Trophoblast cell (in vitro differentiated cells and primary cell): Measurements from ENCODE around the gene CLCNKA.
A peak's percentile ranks its signal among the peaks of the same experiment; 100 is the strongest.

Experiments
- DNase-seq, 2 donors: peaks; one replicate each; pipeline ENCODE4 v3.0.0-alpha.2; 2016
- H2AFZ ChIP-seq: 2 replicates; pipeline ENCODE4 v1.6.1; 2013; ENCODE audit warnings: low read length, moderate library complexity, mild to moderate bottlenecking; ENCODE audit not compliant: insufficient read depth, poor library complexity
- H2AK5ac ChIP-seq: 2 replicates; pipeline ENCODE4 v1.6.1; 2013; ENCODE audit warnings: mild to moderate bottlenecking, low read length
- H2BK120ac ChIP-seq: 2 replicates; pipeline ENCODE4 v1.6.1; 2013; ENCODE audit warnings: low read length, mild to moderate bottlenecking, moderate library complexity; ENCODE audit not compliant: insufficient read depth, poor library complexity
- H2BK12ac ChIP-seq: 2 replicates; pipeline ENCODE4 v1.6.1; 2013; ENCODE audit warnings: mild to moderate bottlenecking, low read length, moderate library complexity
- H2BK5ac ChIP-seq: 2 replicates; pipeline ENCODE4 v1.6.1; 2013; ENCODE audit warnings: low read length, low read depth, moderate library complexity, mild to moderate bottlenecking; ENCODE audit not compliant: poor library complexity
- H3K14ac ChIP-seq: 2 replicates; pipeline ENCODE4 v1.6.1; 2013; ENCODE audit warnings: mild to moderate bottlenecking, low read length
- H3K18ac ChIP-seq: 2 replicates; pipeline ENCODE4 v1.6.1; 2013; ENCODE audit warnings: mild to moderate bottlenecking, low read length
- H3K23ac ChIP-seq: 2 replicates; pipeline ENCODE4 v1.6.1; 2013; ENCODE audit warnings: low read length
- H3K27ac ChIP-seq: 2 replicates; pipeline ENCODE4 v1.5.1; 2013; ENCODE audit warnings: low read depth, mild to moderate bottlenecking, inconsistent platforms, low read length, moderate library complexity
- H3K27me3 ChIP-seq: 2 replicates; pipeline ENCODE4 v1.6.1; 2013; ENCODE audit warnings: inconsistent platforms, mild to moderate bottlenecking, low read length, moderate library complexity; ENCODE audit not compliant: insufficient read depth
- H3K36me3 ChIP-seq, 2 experiments: 1 replicate in 1 of 2; 2 replicates in 1 of 2; pipeline ENCODE4 v1.6.1; 2013; ENCODE audit warnings: low read length in 2 of 2, mild to moderate bottlenecking in 2 of 2, moderate library complexity in 1 of 2; ENCODE audit not compliant: insufficient read depth in 2 of 2, control insufficient read depth in 1 of 2
- H3K4ac ChIP-seq: 2 replicates; pipeline ENCODE4 v1.6.1; 2013; ENCODE audit warnings: low read depth, mild to moderate bottlenecking, low read length, moderate library complexity
- H3K4me1 ChIP-seq, 2 experiments: 1 replicate in 1 of 2; 2 replicates in 1 of 2; pipeline ENCODE4 v1.6.1; 2013; ENCODE audit warnings: low read length in 2 of 2, mild to moderate bottlenecking in 2 of 2, moderate library complexity in 1 of 2; ENCODE audit not compliant: insufficient read depth in 2 of 2, control insufficient read depth in 1 of 2
- H3K4me2 ChIP-seq: 2 replicates; pipeline ENCODE4 v1.6.1; 2013; ENCODE audit warnings: inconsistent platforms, mild to moderate bottlenecking, low read length, moderate library complexity
- H3K4me3 ChIP-seq: 2 replicates; pipeline ENCODE4 v1.5.1; 2013; ENCODE audit warnings: mild to moderate bottlenecking, low read depth, low read length, inconsistent platforms
- H3K79me1 ChIP-seq: one replicate; pipeline ENCODE4 v1.6.1; 2013; ENCODE audit warnings: low read length
- H3K79me2 ChIP-seq: 2 replicates; pipeline ENCODE4 v1.6.1; 2013; ENCODE audit warnings: low read length, mild to moderate bottlenecking; ENCODE audit not compliant: control insufficient read depth, insufficient read depth, poor library complexity
- H3K9ac ChIP-seq: 2 replicates; pipeline ENCODE4 v1.6.1; 2013; ENCODE audit warnings: mild to moderate bottlenecking, low read length
- H3K9me3 ChIP-seq: 2 replicates; pipeline ENCODE4 v1.6.1; 2013; ENCODE audit warnings: low read depth, mild to moderate bottlenecking, control low read depth, inconsistent platforms, low read length; ENCODE audit not compliant: insufficient read depth
- H4K12ac ChIP-seq: 2 replicates; pipeline ENCODE4 v1.6.1; 2013; ENCODE audit warnings: low read depth, mild to moderate bottlenecking, low read length, moderate library complexity
- H4K8ac ChIP-seq: 2 replicates; pipeline ENCODE4 v1.6.1; 2013; ENCODE audit warnings: low read depth, mild to moderate bottlenecking, low read length, moderate library complexity
- H4K91ac ChIP-seq: one replicate; pipeline ENCODE4 v1.6.1; 2013; ENCODE audit warnings: low read depth, mild to moderate bottlenecking, low read length, moderate library complexity
- WGBS: extraction: QIAGEN DNeasy Blood & Tissue Kit; methylation state at CpG from one replicate; pipeline ENCODE4 v1.1.7; 2013; ENCODE audit warnings: missing lambda C conversion rate; ENCODE audit not compliant: insufficient read length, insufficient coverage; ENCODE audit errors: extremely low coverage; 5-methylcytosine and 5-hydroxymethylcytosine counted together

CLCNKA gene

GRCh38 chr1:16076865-16077238, 55.0 kb downstream of the CLCNKA start:
- no peak for DNase-seq
- Histone ChIP-seq H3K4me1 (peaks cover 9 to 11% of the 10 kb centered on the region in 2 experiments), H3K4me2 (no peak overlapping the region), H2BK120ac (no peak overlapping the region), H3K79me2 (no peaks in the 10 kb centered on the region), H3K27me3 (peaks cover 14% of the 10 kb centered on the region), H3K14ac (no peak overlapping the region), H2AFZ (no peak overlapping the region), H4K91ac (no peak overlapping the region), H2BK12ac (no peak overlapping the region), H3K4me3 (no peak overlapping the region), H3K18ac (no peak overlapping the region), H4K8ac (no peak overlapping the region), H3K27ac (no peak overlapping the region), H3K23ac (no peak overlapping the region), H2AK5ac (no peak overlapping the region), H2BK5ac (no peak overlapping the region), H3K9me3 (no peaks in the 10 kb centered on the region), H3K4ac (no peak overlapping the region), H3K36me3 (no peaks in the 10 kb centered on the region), H4K12ac (no peak overlapping the region), H3K9ac (no peak overlapping the region), H3K79me1 (peaks cover 1% of the 10 kb centered on the region)
- no CpG with 5 or more reads among the region's 11 CpGs for WGBS

- H3K4me1 ChIP-seq, result peaks cover 9 to 11% of the 10 kb centered on the region in 2 experiments
- H4K12ac ChIP-seq, result no peak overlapping the region
- H2AFZ ChIP-seq, result no peak overlapping the region
- no peaks in the 10 kb centered on the region for H3K9me3 ChIP-seq
- no peak overlapping the region for H4K8ac ChIP-seq
- H3K4me3 ChIP-seq, result no peak overlapping the region
- H3K14ac ChIP-seq, result no peak overlapping the region
- no peak overlapping the region for H3K27ac ChIP-seq
- no peak overlapping the region for H3K18ac ChIP-seq
- H3K9ac ChIP-seq, result no peak overlapping the region
- peaks cover 14% of the 10 kb centered on the region for H3K27me3 ChIP-seq
- H3K79me1 ChIP-seq, result peaks cover 1% of the 10 kb centered on the region
- H3K4ac ChIP-seq, result no peak overlapping the region
- DNase-seq, result no peak
- no peak overlapping the region for H2BK120ac ChIP-seq
- no peaks in the 10 kb centered on the region for H3K79me2 ChIP-seq
- H2AK5ac ChIP-seq, result no peak overlapping the region
- H4K91ac ChIP-seq, result no peak overlapping the region
- no peak overlapping the region for H2BK12ac ChIP-seq
- H3K23ac ChIP-seq, result no peak overlapping the region
- H2BK5ac ChIP-seq, result no peak overlapping the region
- H3K4me2 ChIP-seq, result no peak overlapping the region
- no peaks in the 10 kb centered on the region for H3K36me3 ChIP-seq
- WGBS, result no CpG with 5 or more reads among the region's 12 CpGs
Observed at GRCh38 chr1:16077406-16078245, 55.8 kb downstream of the CLCNKA start.

GRCh38 chr1:16078925-16079656, 57.3 kb downstream of the CLCNKA start:
- Histone ChIP-seq H3K27me3 (peaks cover under 1% of the 10 kb centered on the region), H3K9ac (no peak overlapping the region), H3K14ac (no peak overlapping the region), H3K4ac (no peak overlapping the region), H3K4me3 (no peak overlapping the region), H3K4me1 (peaks cover 5% of the 10 kb centered on the region in 2 experiments), H2AK5ac (no peak overlapping the region), H4K8ac (no peak overlapping the region), H3K79me2 (no peaks in the 10 kb centered on the region), H3K79me1 (peaks cover 1% of the 10 kb centered on the region), H2AFZ (peak overlapping the region; percentile 50), H2BK120ac (no peak overlapping the region), H3K27ac (no peak overlapping the region), H3K4me2 (no peak overlapping the region), H2BK12ac (peak overlapping the region; percentile 15), H3K23ac (no peak overlapping the region), H3K36me3 (no peaks in the 10 kb centered on the region), H3K18ac (no peak overlapping the region), H4K91ac (peak overlapping the region; percentile 13), H4K12ac (no peak overlapping the region), H2BK5ac (no peak overlapping the region), H3K9me3 (no peaks in the 10 kb centered on the region)
- DNase-seq, result peak; percentile 60 to 79
- WGBS, result no CpG with 5 or more reads among the region's 10 CpGs

- no peak overlapping the region for H3K23ac ChIP-seq
- no peak overlapping the region for H3K9ac ChIP-seq
- no peak overlapping the region for H3K4ac ChIP-seq
- H3K79me2 ChIP-seq, result no peaks in the 10 kb centered on the region
- no peak overlapping the region for H2BK120ac ChIP-seq
- no peaks in the 10 kb centered on the region for H3K27me3 ChIP-seq
- H3K9me3 ChIP-seq, result no peaks in the 10 kb centered on the region
- no peak overlapping the region for H2AK5ac ChIP-seq
- no peak overlapping the region for H2BK5ac ChIP-seq
- H4K8ac ChIP-seq, result no peak overlapping the region
- no peak overlapping the region for H3K18ac ChIP-seq
- peaks cover 1% of the 10 kb centered on the region for H3K79me1 ChIP-seq
- no peak overlapping the region for H2BK12ac ChIP-seq
- H3K36me3 ChIP-seq, result no peaks in the 10 kb centered on the region
- no peak overlapping the region for H4K91ac ChIP-seq
- no peak overlapping the region for H3K27ac ChIP-seq
- WGBS, result no CpG with 5 or more reads among the region's 5 CpGs
- no peak overlapping the region for H3K4me3 ChIP-seq
- no peak for DNase-seq
- peaks cover 5 to 7% of the 10 kb centered on the region in 2 experiments for H3K4me1 ChIP-seq
- no peak overlapping the region for H3K4me2 ChIP-seq
- no peak overlapping the region for H4K12ac ChIP-seq
- no peak overlapping the region for H3K14ac ChIP-seq
- H2AFZ ChIP-seq, result no peak overlapping the region
Observed at GRCh38 chr1:16080422-16081150, 58.8 kb downstream of the CLCNKA start.
